GM12878 (cell line): Measurements from ENCODE around the gene COL9A2.

ENCODE experiments used
- ATF7 ChIP-seq: fragments of 450-650 bp; IDR thresholded peaks from 2 replicates; pipeline ENCODE4 v1.6.1; 2016; ENCODE audit warnings: low read depth, mild to moderate bottlenecking
- BHLHE40 ChIP-seq, 2 experiments: fragments of 450-650 bp in 1 of 2; IDR thresholded peaks; 2 replicates each; pipeline ENCODE4 v1.6.1; 2011 to 2017; ENCODE audit warnings: low read depth in 2 of 2, borderline replicate concordance in 1 of 2, improper control_type of control experiment in 1 of 2, low read length in 1 of 2, mild to moderate bottlenecking in 1 of 2
- MYC ChIP-seq: IDR thresholded peaks from 2 replicates; pipeline ENCODE4 v1.6.1; 2011; ENCODE audit warnings: mild to moderate bottlenecking, low read length, moderate library complexity, inconsistent platforms; ENCODE audit not compliant: insufficient read depth, insufficient replicate concordance, insufficient read length, severe bottlenecking
- POLR2A ChIP-seq: IDR thresholded peaks from 2 replicates; pipeline ENCODE4 v1.6.1; 2011; ENCODE audit warnings: low read depth, mild to moderate bottlenecking, low read length
- POLR2AphosphoS2 ChIP-seq: IDR thresholded peaks from 2 replicates; pipeline ENCODE4 v1.6.1; 2011; ENCODE audit warnings: low read depth, mild to moderate bottlenecking, low read length, improper control_type of control experiment, moderate library complexity
- POLR2AphosphoS5 ChIP-seq: IDR thresholded peaks from 2 replicates; pipeline ENCODE4 v1.6.1; 2011; ENCODE audit warnings: mild to moderate bottlenecking, low read length, inconsistent platforms
- SUPT20H ChIP-seq: IDR thresholded peaks from 2 replicates; pipeline ENCODE4 v1.6.1; 2011; ENCODE audit warnings: low read depth, mild to moderate bottlenecking, low read length, moderate library complexity, borderline replicate concordance; ENCODE audit not compliant: control insufficient read depth
- USF2 ChIP-seq: IDR thresholded peaks from 2 replicates; pipeline ENCODE4 v1.6.1; 2011; ENCODE audit warnings: low read depth, low read length, improper control_type of control experiment, borderline replicate concordance

GRCh38 chr1:40350391-40350790, 33.3 kb upstream of the COL9A2 start:
- TF ChIP-seq ATF7, result no peak
- TF ChIP-seq BHLHE40 (IDR thresholded peaks at IDR 0.05; ENCODE audit: borderline replicate concordance in 1 of 2, low read depth in 2 of 2, low read length in 1 of 2), result no peak
- TF ChIP-seq POLR2AphosphoS5, result no peak
- TF ChIP-seq SUPT20H, result no peak
- no peak for TF ChIP-seq POLR2A
- no peak for TF ChIP-seq POLR2AphosphoS2
- no peak for TF ChIP-seq MYC
- no peak for TF ChIP-seq USF2
